GM19468 (cell line): ENCODE measurements around the gene ETS1.

Source experiments
- ATAC-seq: cut with Tn5 transposase; IDR thresholded peaks from one replicate; pipeline ENCODE4 v1.9.1; 2021; ENCODE audit warnings: mild to moderate bottlenecking, moderate library complexity, moderate number of reproducible peaks; ENCODE audit not compliant: unreplicated experiment; ENCODE audit errors: extremely low read depth

ETS1 gene

GRCh38 chr11:128548649-128549255 is 38.6 kb downstream of the ETS1 start:
- ATAC-seq, result no peak

GRCh38 chr11:128547946-128548648 is 39.3 kb downstream of the ETS1 start:
- ATAC-seq, result no peak

GRCh38 chr11:128546916-128547315 is 40.4 kb downstream of the ETS1 start:
- no peak for ATAC-seq

GRCh38 chr11:128544471-128545051 is 42.8 kb downstream of the ETS1 start:
- ATAC-seq, result no peak

- no peak for ATAC-seq
Measured at GRCh38 chr11:128540469-128540868, 46.9 kb downstream of the ETS1 start.

GRCh38 chr11:128536506-128536905 is 50.9 kb downstream of the ETS1 start:
- ATAC-seq, result no peak

GRCh38 chr11:128535468-128536457 is 51.6 kb downstream of the ETS1 start:
- ATAC-seq, result no peak

- ATAC-seq, result no peak
Measured at GRCh38 chr11:128533472-128533871, 53.9 kb downstream of the ETS1 start.

GRCh38 chr11:128532572-128533091 is 54.7 kb downstream of the ETS1 start:
- no peak for ATAC-seq

- no peak for ATAC-seq
Measured at GRCh38 chr11:128532016-128532571, 55.3 kb downstream of the ETS1 start.

GRCh38 chr11:128531588-128531987 is 55.8 kb downstream of the ETS1 start:
- ATAC-seq, result no peak

GRCh38 chr11:128530118-128531074 is 57.0 kb downstream of the ETS1 start:
- ATAC-seq, result no peak

- no peak for ATAC-seq
Measured at GRCh38 chr11:128528294-128528693, 59.1 kb downstream of the ETS1 start.

- no peak for ATAC-seq
Measured at GRCh38 chr11:128527046-128527445, 60.3 kb downstream of the ETS1 start.

GRCh38 chr11:128525411-128526243 is 61.7 kb downstream of the ETS1 start:
- no peak for ATAC-seq

GRCh38 chr11:128524172-128524571 is 63.2 kb downstream of the ETS1 start:
- no peak for ATAC-seq

- ATAC-seq, result no peak
Measured at GRCh38 chr11:128523641-128524040, 63.7 kb downstream of the ETS1 start.

- no peak for ATAC-seq
Measured at GRCh38 chr11:128522943-128523518, 64.3 kb downstream of the ETS1 start.
